GM12878 (cell line): ENCODE data around the gene SLC25A45. TPM values are rescaled to one million over a fixed set of nuclear protein-coding genes. Genes with fewer than 3 reads are reported as not detected.

Experiments
- BMI1 ChIP-seq: fragments of 450-650 bp; IDR thresholded peaks from 2 replicates; pipeline ENCODE4 v1.6.1; 2016; ENCODE audit warnings: mild to moderate bottlenecking, moderate library complexity, borderline replicate concordance
- ELK1 ChIP-seq: IDR thresholded peaks from 2 replicates; pipeline ENCODE4 v1.6.1; 2012; ENCODE audit warnings: low read depth, low read length, improper control_type of control experiment
- HCFC1 ChIP-seq: fragments of 150-350 bp; IDR thresholded peaks from 2 replicates; pipeline ENCODE4 v1.6.1; 2014; ENCODE audit warnings: low read length
- IKZF2 ChIP-seq, 2 experiments: fragments of 450-650 bp; IDR thresholded peaks; 2 replicates each; pipeline ENCODE4 v1.6.1; 2017; ENCODE audit warnings: mild to moderate bottlenecking in 2 of 2, moderate library complexity in 2 of 2
- KDM1A ChIP-seq: fragments of 200-600 bp; sonication (generic); IDR thresholded peaks from 2 replicates; pipeline ENCODE4 v1.6.1; 2016; ENCODE audit warnings: borderline replicate concordance
- KLF5 ChIP-seq: fragments of 450-650 bp; IDR thresholded peaks from 2 replicates; pipeline ENCODE4 v1.6.1; 2014; ENCODE audit warnings: mild to moderate bottlenecking; ENCODE audit not compliant: partially characterized antibody
- LARP7 ChIP-seq: fragments of 450-650 bp; IDR thresholded peaks from 2 replicates; pipeline ENCODE4 v1.6.1; 2017; ENCODE audit warnings: mild to moderate bottlenecking
- NFIC ChIP-seq: IDR thresholded peaks from 2 replicates; pipeline ENCODE4 v1.6.1; 2012; ENCODE audit warnings: low read depth, mild to moderate bottlenecking, inconsistent platforms, low read length, moderate library complexity
- NR2F1 ChIP-seq: fragments of 450-650 bp; conservative IDR thresholded peaks from 2 replicates; pipeline ENCODE4 v1.6.1; 2017; ENCODE audit warnings: mild to moderate bottlenecking
- POLR2AphosphoS5 ChIP-seq: IDR thresholded peaks from 2 replicates; pipeline ENCODE4 v1.6.1; 2011; ENCODE audit warnings: mild to moderate bottlenecking, low read length, inconsistent platforms
- POU2F2 ChIP-seq: IDR thresholded peaks from 3 replicates; pipeline ENCODE4 v1.6.1; 2011; ENCODE audit warnings: low read depth, mild to moderate bottlenecking, low read length, borderline replicate concordance
- SMAD1 ChIP-seq: fragments of 450-650 bp; IDR thresholded peaks from 2 replicates; pipeline ENCODE4 v1.6.1; 2018; ENCODE audit warnings: mild to moderate bottlenecking, low read depth; ENCODE audit not compliant: partially characterized antibody
- TAF1 ChIP-seq: IDR thresholded peaks from 2 replicates; pipeline ENCODE4 v1.6.1; 2011; ENCODE audit warnings: mild to moderate bottlenecking, low read depth, low read length, borderline replicate concordance
- TCF12 ChIP-seq: IDR thresholded peaks from 2 replicates; pipeline ENCODE4 v1.6.1; 2011; ENCODE audit warnings: low read depth, mild to moderate bottlenecking, low read length
- ZBED1 ChIP-seq: IDR thresholded peaks from 2 replicates; pipeline ENCODE4 v1.6.1; 2016; ENCODE audit warnings: borderline replicate concordance
- ZBTB11 ChIP-seq: fragments of 450-650 bp; formaldehyde crosslinking; IDR thresholded peaks from 2 replicates; pipeline ENCODE4 v1.5.0; 2022; ENCODE audit warnings: mild to moderate bottlenecking, missing genetic modification characterization
- polyA plus RNA-seq, 11 experiments: library from polyadenylated mRNA; depleted of rRNA in 4 of 11; unstranded in 6 of 11; stranded (reverse) in 5 of 11; fragments of >200 nt; fragmentation: Nextera tagmentation in 4 of 11; fragmentation: Illumina TruSeq in 1 of 11; extraction: Ambion mirVana in 4 of 11; extraction: Trizol in 1 of 11; gene quantifications; 1 replicate in 1 of 11; 2 replicates in 10 of 11; pipeline versions ENCODE4 v1.2.1 to v1.2.3, GENCODE V29; 2011 to 2016; ENCODE audit warnings: inconsistent platforms in 2 of 11, missing spikeins in 2 of 11, low read depth in 1 of 11
- total RNA-seq, 4 experiments: library from RNA; depleted of rRNA in 3 of 4; stranded (reverse); fragments of >200 nt in 3 of 4; fragmentation: Illumina TruSeq in 1 of 4; extraction: Trizol in 1 of 4; gene quantifications; 2 replicates each; pipeline versions ENCODE4 v1.2.1 to v1.2.3, GENCODE V29; 2013 to 2021
- TF ChIP-seq, protein P1 (sequence below): fragments of 450-650 bp; IDR thresholded peaks from 2 replicates; pipeline ENCODE4 v1.6.1; 2017; ENCODE audit warnings: mild to moderate bottlenecking, moderate library complexity
- TF ChIP-seq, protein P2 (sequence below): fragments of 450-650 bp; IDR thresholded peaks from 2 replicates; pipeline ENCODE4 v1.6.1; 2014; ENCODE audit warnings: mild to moderate bottlenecking

Gene SLC25A45
- total and polyA plus RNA-seq, 10 of the 15 experiments (the other 5 are each of a cell fraction or from before 2014, with no cell fraction given): 4.1 to 35.2 (median 20.3) TPM

DNA sequence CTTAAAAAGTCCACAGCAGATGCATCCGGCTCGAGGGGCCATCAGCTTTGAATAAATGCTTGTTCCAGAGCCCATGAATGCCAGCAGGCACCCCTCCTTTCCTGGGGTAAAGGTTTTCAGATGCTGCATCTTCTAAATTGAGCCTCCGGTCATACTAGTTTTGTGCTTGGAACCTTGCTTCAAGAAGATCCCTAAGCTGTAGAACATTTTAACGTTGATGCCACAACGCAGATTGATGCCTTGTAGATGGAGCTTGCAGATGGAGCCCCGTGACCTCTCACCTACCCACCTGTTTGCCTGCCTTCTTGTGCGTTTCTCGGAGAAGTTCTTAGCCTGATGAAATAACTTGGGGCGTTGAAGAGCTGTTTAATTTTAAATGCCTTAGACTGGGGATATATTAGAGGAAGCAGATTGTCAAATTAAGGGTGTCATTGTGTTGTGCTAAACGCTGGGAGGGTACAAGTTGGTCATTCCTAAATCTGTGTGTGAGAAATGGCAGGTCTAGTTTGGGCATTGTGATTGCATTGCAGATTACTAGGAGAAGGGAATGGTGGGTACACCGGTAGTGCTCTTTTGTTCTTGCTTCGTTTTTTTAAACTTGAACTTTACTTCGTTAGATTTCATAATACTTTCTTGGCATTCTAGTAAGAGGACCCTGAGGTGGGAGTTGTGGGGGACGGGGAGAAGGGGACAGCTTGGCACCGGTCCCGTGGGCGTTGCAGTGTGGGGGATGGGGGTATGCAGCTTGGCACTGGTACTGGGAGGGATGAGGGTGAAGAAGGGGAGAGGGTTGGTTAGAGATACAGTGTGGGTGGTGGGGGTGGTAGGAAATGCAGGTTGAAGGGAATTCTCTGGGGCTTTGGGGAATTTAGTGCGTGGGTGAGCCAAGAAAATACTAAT, 42.0 kb upstream of the SLC25A45 start (continued):
- TF ChIP-seq, protein P1, sequence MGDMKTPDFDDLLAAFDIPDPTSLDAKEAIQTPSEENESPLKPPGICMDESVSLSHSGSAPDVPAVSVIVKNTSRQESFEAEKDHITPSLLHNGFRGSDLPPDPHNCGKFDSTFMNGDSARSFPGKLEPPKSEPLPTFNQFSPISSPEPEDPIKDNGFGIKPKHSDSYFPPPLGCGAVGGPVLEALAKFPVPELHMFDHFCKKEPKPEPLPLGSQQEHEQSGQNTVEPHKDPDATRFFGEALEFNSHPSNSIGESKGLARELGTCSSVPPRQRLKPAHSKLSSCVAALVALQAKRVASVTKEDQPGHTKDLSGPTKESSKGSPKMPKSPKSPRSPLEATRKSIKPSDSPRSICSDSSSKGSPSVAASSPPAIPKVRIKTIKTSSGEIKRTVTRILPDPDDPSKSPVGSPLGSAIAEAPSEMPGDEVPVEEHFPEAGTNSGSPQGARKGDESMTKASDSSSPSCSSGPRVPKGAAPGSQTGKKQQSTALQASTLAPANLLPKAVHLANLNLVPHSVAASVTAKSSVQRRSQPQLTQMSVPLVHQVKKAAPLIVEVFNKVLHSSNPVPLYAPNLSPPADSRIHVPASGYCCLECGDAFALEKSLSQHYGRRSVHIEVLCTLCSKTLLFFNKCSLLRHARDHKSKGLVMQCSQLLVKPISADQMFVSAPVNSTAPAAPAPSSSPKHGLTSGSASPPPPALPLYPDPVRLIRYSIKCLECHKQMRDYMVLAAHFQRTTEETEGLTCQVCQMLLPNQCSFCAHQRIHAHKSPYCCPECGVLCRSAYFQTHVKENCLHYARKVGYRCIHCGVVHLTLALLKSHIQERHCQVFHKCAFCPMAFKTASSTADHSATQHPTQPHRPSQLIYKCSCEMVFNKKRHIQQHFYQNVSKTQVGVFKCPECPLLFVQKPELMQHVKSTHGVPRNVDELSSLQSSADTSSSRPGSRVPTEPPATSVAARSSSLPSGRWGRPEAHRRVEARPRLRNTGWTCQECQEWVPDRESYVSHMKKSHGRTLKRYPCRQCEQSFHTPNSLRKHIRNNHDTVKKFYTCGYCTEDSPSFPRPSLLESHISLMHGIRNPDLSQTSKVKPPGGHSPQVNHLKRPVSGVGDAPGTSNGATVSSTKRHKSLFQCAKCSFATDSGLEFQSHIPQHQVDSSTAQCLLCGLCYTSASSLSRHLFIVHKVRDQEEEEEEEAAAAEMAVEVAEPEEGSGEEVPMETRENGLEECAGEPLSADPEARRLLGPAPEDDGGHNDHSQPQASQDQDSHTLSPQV: no peak
- peak; percentile 27; the same call in 1 of the 2 replicates for TF ChIP-seq ZBTB11 (CRISPR knock-in tag)
- peak; percentile 41 to 52; a peak in 2 of 4 replicates for TF ChIP-seq IKZF2 (IDR thresholded peaks at IDR 0.05)
- TF ChIP-seq, protein P2, sequence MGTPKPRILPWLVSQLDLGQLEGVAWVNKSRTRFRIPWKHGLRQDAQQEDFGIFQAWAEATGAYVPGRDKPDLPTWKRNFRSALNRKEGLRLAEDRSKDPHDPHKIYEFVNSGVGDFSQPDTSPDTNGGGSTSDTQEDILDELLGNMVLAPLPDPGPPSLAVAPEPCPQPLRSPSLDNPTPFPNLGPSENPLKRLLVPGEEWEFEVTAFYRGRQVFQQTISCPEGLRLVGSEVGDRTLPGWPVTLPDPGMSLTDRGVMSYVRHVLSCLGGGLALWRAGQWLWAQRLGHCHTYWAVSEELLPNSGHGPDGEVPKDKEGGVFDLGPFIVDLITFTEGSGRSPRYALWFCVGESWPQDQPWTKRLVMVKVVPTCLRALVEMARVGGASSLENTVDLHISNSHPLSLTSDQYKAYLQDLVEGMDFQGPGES: no peak
- TF ChIP-seq TCF12: 0 out of 2 replicates have a peak, but pooled peaks have one; percentile 4
- peak; percentile 54 for TF ChIP-seq NR2F1
- TF ChIP-seq HCFC1: no peak
- TF ChIP-seq ELK1: 0 out of 2 replicates have a peak, but pooled peaks have one; percentile 19
- TF ChIP-seq POLR2AphosphoS5: peak; percentile 77
- 0 out of 2 replicates have a peak, but pooled peaks have one; percentile 13 for TF ChIP-seq TAF1
- TF ChIP-seq POU2F2: peak; percentile 67
- TF ChIP-seq SMAD1: peak; percentile 87
- 0 out of 2 replicates have a peak, but pooled peaks have one; percentile 47 for TF ChIP-seq BMI1
- no peak for TF ChIP-seq KDM1A
- TF ChIP-seq NFIC: no peak
- 0 out of 2 replicates have a peak, but pooled peaks have one; percentile 20 for TF ChIP-seq LARP7
- TF ChIP-seq ZBED1: peak; percentile 46; the same call in 1 of the 2 replicates
- no peak for TF ChIP-seq KLF5
